Neural cell (in vitro differentiated cells): Measurements from ENCODE around the gene RELN.

ENCODE experiments used
- CTCF ChIP-seq: fragments of 450-650 bp; IDR thresholded peaks from 2 replicates; pipeline ENCODE4 v1.5.1; 2014; ENCODE audit warnings: antibody characterized with exemption, mild to moderate bottlenecking, moderate library complexity; ENCODE audit not compliant: poor library complexity, severe bottlenecking
- EP300 ChIP-seq: fragments of 450-650 bp; conservative IDR thresholded peaks from 2 replicates; pipeline ENCODE4 v1.6.1; 2014; ENCODE audit warnings: antibody characterized with exemption, mild to moderate bottlenecking, moderate library complexity; ENCODE audit not compliant: poor library complexity, severe bottlenecking
- EZH2 ChIP-seq: fragments of 200-600, 300-800 bp; shearing (Covaris generic), sonication (generic); IDR thresholded peaks from 2 replicates; pipeline ENCODE4 v1.6.1; 2014; ENCODE audit warnings: antibody characterized with exemption, low read length, borderline replicate concordance, mild to moderate bottlenecking; ENCODE audit not compliant: insufficient read depth, poor library complexity, severe bottlenecking
- RAD21 ChIP-seq: fragments of 450-650 bp; conservative IDR thresholded peaks from 2 replicates; pipeline ENCODE4 v1.6.1; 2014; ENCODE audit warnings: antibody characterized with exemption, mild to moderate bottlenecking, moderate library complexity
- REST ChIP-seq: IDR thresholded peaks from 2 replicates; pipeline ENCODE4 v1.6.1; 2012; ENCODE audit warnings: borderline replicate concordance
- TAF1 ChIP-seq: IDR thresholded peaks from 2 replicates; pipeline ENCODE4 v1.6.1; 2012; ENCODE audit warnings: low read depth

GRCh38 chr7:103996639-103997038 lies 7.2 kb upstream of the RELN start:
- TF ChIP-seq EP300 = no peak
- no peak for TF ChIP-seq CTCF
- TF ChIP-seq EZH2 = no peak
- no peak for TF ChIP-seq RAD21
- no peak for TF ChIP-seq REST
- no peak for TF ChIP-seq TAF1
